ENCODE measurements around the gene NRN1L.

DNA sequence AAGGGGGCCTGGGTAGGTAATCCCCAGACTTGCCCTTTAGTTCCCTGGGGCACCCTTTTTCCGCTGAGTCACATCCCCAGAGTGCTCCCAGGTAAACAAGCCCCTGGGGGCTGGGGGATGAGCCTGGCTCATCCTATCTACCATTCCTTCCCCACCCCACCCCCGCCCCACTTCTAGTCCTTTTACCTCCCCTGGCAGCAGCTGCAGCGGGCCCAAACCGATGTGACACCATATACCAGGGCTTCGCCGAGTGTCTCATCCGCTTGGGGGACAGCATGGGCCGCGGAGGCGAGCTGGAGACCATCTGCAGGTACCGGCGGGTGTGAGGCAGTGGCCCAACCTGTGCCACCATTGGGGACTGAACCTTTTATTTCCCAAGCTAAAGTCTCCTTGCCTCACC is 860 bp downstream of the NRN1L start:
- TF ChIP-seq, protein P1, sequence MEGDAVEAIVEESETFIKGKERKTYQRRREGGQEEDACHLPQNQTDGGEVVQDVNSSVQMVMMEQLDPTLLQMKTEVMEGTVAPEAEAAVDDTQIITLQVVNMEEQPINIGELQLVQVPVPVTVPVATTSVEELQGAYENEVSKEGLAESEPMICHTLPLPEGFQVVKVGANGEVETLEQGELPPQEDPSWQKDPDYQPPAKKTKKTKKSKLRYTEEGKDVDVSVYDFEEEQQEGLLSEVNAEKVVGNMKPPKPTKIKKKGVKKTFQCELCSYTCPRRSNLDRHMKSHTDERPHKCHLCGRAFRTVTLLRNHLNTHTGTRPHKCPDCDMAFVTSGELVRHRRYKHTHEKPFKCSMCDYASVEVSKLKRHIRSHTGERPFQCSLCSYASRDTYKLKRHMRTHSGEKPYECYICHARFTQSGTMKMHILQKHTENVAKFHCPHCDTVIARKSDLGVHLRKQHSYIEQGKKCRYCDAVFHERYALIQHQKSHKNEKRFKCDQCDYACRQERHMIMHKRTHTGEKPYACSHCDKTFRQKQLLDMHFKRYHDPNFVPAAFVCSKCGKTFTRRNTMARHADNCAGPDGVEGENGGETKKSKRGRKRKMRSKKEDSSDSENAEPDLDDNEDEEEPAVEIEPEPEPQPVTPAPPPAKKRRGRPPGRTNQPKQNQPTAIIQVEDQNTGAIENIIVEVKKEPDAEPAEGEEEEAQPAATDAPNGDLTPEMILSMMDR (IDR thresholded peaks at IDR 0.05) = no peak
- TF ChIP-seq POLR2AphosphoS5 (IDR thresholded peaks at IDR 0.05; ENCODE audit: insufficient read depth in 1 of 2, low read depth in 1 of 2) = no peak
